GM23338 (cell line): Measurements from ENCODE around the gene ATL2. TPM values are rescaled to one million over a fixed set of nuclear protein-coding genes. Genes with fewer than 3 reads are reported as not detected.

Experiments
- ATAC-seq: fragments of 200-7000 bp; cut with Tn5 transposase; 3 replicates; pipeline ENCODE4 v1.9.1; 2020
- DNase-seq: peaks from one replicate; pipeline ENCODE4 v3.0.0-alpha.2; 2015; ENCODE audit warnings: low spot score
- H2AFZ ChIP-seq: fragments of 200-600 bp; sonication (generic); 2 replicates; pipeline ENCODE4 v1.8.0; 2016; ENCODE audit warnings: antibody characterized with exemption, mild to moderate bottlenecking, moderate library complexity
- H3F3A ChIP-seq: fragments of 200-600 bp; sonication (generic); replicated peaks from 2 replicates; pipeline ENCODE4 v1.8.0; 2017; ENCODE audit warnings: antibody characterized with exemption, mixed run types, low read depth
- H3K27ac ChIP-seq: fragments of 200-600 bp; sonication (generic); 2 replicates; pipeline ENCODE4 v1.6.1; 2016; ENCODE audit warnings: low read depth
- H3K27me3 ChIP-seq: fragments of 200-600 bp; sonication (generic); 2 replicates; pipeline ENCODE4 v1.8.0; 2016; ENCODE audit warnings: mild to moderate bottlenecking, mixed run types, moderate library complexity; ENCODE audit not compliant: insufficient read depth
- H3K36me3 ChIP-seq: fragments of 200-600 bp; sonication (generic); 2 replicates; pipeline ENCODE4 v1.8.0; 2016; ENCODE audit warnings: mild to moderate bottlenecking; ENCODE audit not compliant: insufficient read depth
- H3K4me1 ChIP-seq: fragments of 200-600 bp; sonication (generic); 2 replicates; pipeline ENCODE4 v1.8.0; 2016; ENCODE audit warnings: mild to moderate bottlenecking, moderate library complexity; ENCODE audit not compliant: insufficient read depth
- H3K4me2 ChIP-seq: fragments of 200-600 bp; sonication (generic); 2 replicates; pipeline ENCODE4 v1.7.1; 2017; ENCODE audit warnings: mixed run types
- H3K4me3 ChIP-seq: fragments of 200-600 bp; sonication (generic); 2 replicates; pipeline ENCODE4 v1.6.1; 2016; ENCODE audit warnings: mixed run types
- H3K79me2 ChIP-seq: fragments of 200-600 bp; sonication (generic); replicated peaks from 2 replicates; pipeline ENCODE4 v1.8.0; 2017; ENCODE audit warnings: mild to moderate bottlenecking; ENCODE audit not compliant: insufficient read depth
- H3K9me2 ChIP-seq: fragments of 200-600 bp; sonication (generic); 2 replicates; pipeline ENCODE4 v1.8.0; 2017; ENCODE audit not compliant: insufficient read depth
- H4K20me1 ChIP-seq: fragments of 200-600 bp; sonication (generic); replicated peaks from 2 replicates; pipeline ENCODE4 v1.8.0; 2017; ENCODE audit warnings: mild to moderate bottlenecking; ENCODE audit not compliant: insufficient read depth
- H3K27ac Mint-ChIP-seq: 2 replicates; pipeline ENCODE4 v1.8.0; 2020; ENCODE audit warnings: inconsistent platforms, mild to moderate bottlenecking, moderate library complexity, mixed read lengths
- H3K27me3 Mint-ChIP-seq: 3 replicates; pipeline ENCODE4 v1.8.0; 2022; ENCODE audit warnings: low read depth, mild to moderate bottlenecking, moderate library complexity, mixed read lengths, inconsistent platforms; ENCODE audit not compliant: insufficient read depth, poor library complexity
- H3K36me3 Mint-ChIP-seq: 3 replicates; pipeline ENCODE4 v1.8.0; 2021; ENCODE audit warnings: low read depth, mild to moderate bottlenecking, inconsistent platforms, moderate library complexity, mixed read lengths
- H3K4me1 Mint-ChIP-seq: 3 replicates; pipeline ENCODE4 v1.8.0; 2020; ENCODE audit warnings: mild to moderate bottlenecking, inconsistent platforms, mixed read lengths
- H3K4me3 Mint-ChIP-seq: 3 replicates; pipeline ENCODE4 v1.8.0; 2021; ENCODE audit warnings: moderate library complexity, mild to moderate bottlenecking, inconsistent platforms, mixed read lengths
- H3K9me3 Mint-ChIP-seq: 3 replicates; pipeline ENCODE4 v1.8.0; 2020; ENCODE audit warnings: moderate library complexity, mild to moderate bottlenecking, inconsistent platforms, mixed read lengths
- CREB1 ChIP-seq: fragments of 250-450 bp; sonication (Bioruptor Pico); IDR thresholded peaks from 2 replicates; pipeline ENCODE4 v1.5.0; 2020; ENCODE audit warnings: low read depth, mild to moderate bottlenecking, moderate library complexity
- EZH2 ChIP-seq: fragments of 200-600 bp; sonication (generic); IDR thresholded peaks from one replicate; pipeline ENCODE4 v1.8.0; 2017; ENCODE audit warnings: antibody characterized with exemption, mild to moderate bottlenecking, low read depth; ENCODE audit not compliant: unreplicated experiment
- JUNB ChIP-seq: IDR thresholded peaks from one replicate; pipeline ENCODE4 v1.6.1; 2016; ENCODE audit warnings: antibody characterized with exemption; ENCODE audit not compliant: unreplicated experiment
- NANOG ChIP-seq: IDR thresholded peaks from 2 replicates; pipeline ENCODE4 v1.6.1; 2016; ENCODE audit warnings: antibody characterized with exemption, borderline replicate concordance
- POLR2AphosphoS5 ChIP-seq: IDR thresholded peaks from 2 replicates; pipeline ENCODE4 v1.6.1; 2016; ENCODE audit warnings: antibody characterized with exemption, low read depth
- ZNF114 ChIP-seq: fragments of 250-450 bp; sonication (Bioruptor Pico); IDR thresholded peaks from 2 replicates; pipeline ENCODE4 v1.5.0; 2020; ENCODE audit warnings: mild to moderate bottlenecking, moderate library complexity
- polyA plus RNA-seq: library from polyadenylated mRNA; unstranded; fragments of >200 nt; fragmentation: Nextera tagmentation; extraction: Ambion mirVana; gene quantifications from 2 replicates; pipeline ENCODE4 v1.2.1, GENCODE V29; 2016
- total RNA-seq: library from RNA; depleted of rRNA; stranded (reverse); fragments of >200 nt; shearing (Covaris generic); gene quantifications from 2 replicates; pipeline ENCODE4 v1.2.3, GENCODE V29; 2014
- TF ChIP-seq, protein P1 (sequence below), 2 experiments: fragments of 200-600 bp in 1 of 2; sonication (generic) in 1 of 2; conservative IDR thresholded peaks; 2 replicates each; pipeline versions ENCODE4 v1.5.1 to v1.6.1; 2016 to 2017; ENCODE audit warnings: antibody characterized with exemption in 2 of 2, low read depth in 2 of 2, mild to moderate bottlenecking in 2 of 2, moderate library complexity in 1 of 2
- TF ChIP-seq, protein P2 (sequence below): IDR thresholded peaks from 2 replicates; pipeline ENCODE4 v1.6.1; 2016; ENCODE audit warnings: antibody characterized with exemption
- TF ChIP-seq, protein P3 (sequence below): fragments of 250-450 bp; sonication (Bioruptor Pico); IDR thresholded peaks from 2 replicates; pipeline ENCODE4 v1.5.0; 2020; ENCODE audit warnings: mild to moderate bottlenecking, moderate library complexity

ATL2 gene
- total and polyA plus RNA-seq, 2 experiments from 2014 or later, result 30.2 to 140 TPM

DNA sequence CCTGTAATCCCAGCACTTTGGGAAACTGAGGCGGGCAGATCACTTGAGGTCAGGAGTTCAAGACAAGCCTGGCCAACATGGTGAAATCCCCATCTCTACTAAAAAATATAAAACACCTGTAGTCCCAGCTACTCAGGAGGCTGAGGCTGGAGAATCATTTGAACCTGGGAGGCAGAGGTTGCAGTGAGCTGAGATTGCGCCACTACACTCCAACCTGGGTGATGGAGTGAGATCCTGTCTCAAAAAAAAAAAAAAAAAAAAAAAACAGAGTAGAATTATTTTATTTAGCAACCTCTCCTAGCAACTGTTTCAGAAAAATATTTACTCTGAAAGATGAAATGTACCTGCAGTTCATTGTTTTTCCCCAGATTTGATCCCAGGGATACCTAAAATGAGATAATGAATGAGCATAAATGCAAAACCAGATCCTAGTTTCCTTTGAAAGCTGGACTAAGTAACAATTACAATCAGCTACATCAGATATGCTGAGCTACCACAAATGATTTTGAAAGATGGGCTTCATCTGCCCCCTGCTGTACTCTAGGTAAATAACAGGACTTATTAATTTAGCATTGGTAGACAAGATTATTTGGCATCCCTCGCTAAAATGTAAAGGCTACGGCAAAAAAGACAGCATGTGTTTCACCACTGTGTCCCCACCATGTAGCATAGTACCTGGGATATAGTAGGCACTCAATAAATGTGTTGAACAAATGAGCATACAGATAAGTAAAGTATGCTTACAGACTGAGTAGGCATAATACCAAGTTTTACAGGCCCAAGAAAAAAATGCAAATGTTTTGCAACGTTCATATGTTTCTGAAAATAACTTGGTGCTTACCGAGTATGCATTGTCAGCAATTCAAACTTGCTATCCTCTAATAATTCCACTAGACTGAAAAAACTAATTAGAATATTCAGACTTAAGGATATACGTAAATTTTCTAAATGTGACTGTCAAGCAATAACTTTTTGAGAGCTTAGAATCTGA is 102.5 kb downstream of the ATL2 start:
- peaks cover 36% of the 10 kb centered on the region for H3K4me1 ChIP-seq
- H3K27ac Mint-ChIP-seq, result no peak overlapping the region
- H3K27ac ChIP-seq, result no peak overlapping the region
- H3K79me2 ChIP-seq, result no peaks in the 10 kb centered on the region
- H3K9me3 Mint-ChIP-seq, result peaks cover 7% of the 10 kb centered on the region; the same call in 2 of the 3 replicates
- H3K27me3 Mint-ChIP-seq, result peaks cover 21% of the 10 kb centered on the region
- no peak overlapping the region for H2AFZ ChIP-seq
- no peak for TF ChIP-seq EZH2
- TF ChIP-seq, protein P1, sequence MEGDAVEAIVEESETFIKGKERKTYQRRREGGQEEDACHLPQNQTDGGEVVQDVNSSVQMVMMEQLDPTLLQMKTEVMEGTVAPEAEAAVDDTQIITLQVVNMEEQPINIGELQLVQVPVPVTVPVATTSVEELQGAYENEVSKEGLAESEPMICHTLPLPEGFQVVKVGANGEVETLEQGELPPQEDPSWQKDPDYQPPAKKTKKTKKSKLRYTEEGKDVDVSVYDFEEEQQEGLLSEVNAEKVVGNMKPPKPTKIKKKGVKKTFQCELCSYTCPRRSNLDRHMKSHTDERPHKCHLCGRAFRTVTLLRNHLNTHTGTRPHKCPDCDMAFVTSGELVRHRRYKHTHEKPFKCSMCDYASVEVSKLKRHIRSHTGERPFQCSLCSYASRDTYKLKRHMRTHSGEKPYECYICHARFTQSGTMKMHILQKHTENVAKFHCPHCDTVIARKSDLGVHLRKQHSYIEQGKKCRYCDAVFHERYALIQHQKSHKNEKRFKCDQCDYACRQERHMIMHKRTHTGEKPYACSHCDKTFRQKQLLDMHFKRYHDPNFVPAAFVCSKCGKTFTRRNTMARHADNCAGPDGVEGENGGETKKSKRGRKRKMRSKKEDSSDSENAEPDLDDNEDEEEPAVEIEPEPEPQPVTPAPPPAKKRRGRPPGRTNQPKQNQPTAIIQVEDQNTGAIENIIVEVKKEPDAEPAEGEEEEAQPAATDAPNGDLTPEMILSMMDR (conservative IDR thresholded peaks at IDR 0.05; ENCODE audit: low read depth in 2 of 2), result peak; percentile 67 to 70
- H3K36me3 ChIP-seq, result no peaks in the 10 kb centered on the region
- H3K9me2 ChIP-seq, result no peaks in the 10 kb centered on the region; the same call in 1 of the 2 replicates
- H3K4me1 Mint-ChIP-seq, result peaks cover 36% of the 10 kb centered on the region
- H3K4me3 ChIP-seq, result no peak overlapping the region
- ATAC-seq, result peak; percentile 28; the same call in 2 of the 3 replicates
- peak; percentile 78 for DNase-seq
- no peaks in the 10 kb centered on the region; the same call in 1 of the 2 replicates for H3F3A ChIP-seq
- H3K27me3 ChIP-seq, result peaks cover 7% of the 10 kb centered on the region; the same call in 1 of the 2 replicates
- H3K4me2 ChIP-seq, result no peak overlapping the region
- peaks cover 7% of the 10 kb centered on the region; the same call in 1 of the 3 replicates for H3K36me3 Mint-ChIP-seq
- H3K4me3 Mint-ChIP-seq, result no peak overlapping the region
- H4K20me1 ChIP-seq, result no peaks in the 10 kb centered on the region

DNA sequence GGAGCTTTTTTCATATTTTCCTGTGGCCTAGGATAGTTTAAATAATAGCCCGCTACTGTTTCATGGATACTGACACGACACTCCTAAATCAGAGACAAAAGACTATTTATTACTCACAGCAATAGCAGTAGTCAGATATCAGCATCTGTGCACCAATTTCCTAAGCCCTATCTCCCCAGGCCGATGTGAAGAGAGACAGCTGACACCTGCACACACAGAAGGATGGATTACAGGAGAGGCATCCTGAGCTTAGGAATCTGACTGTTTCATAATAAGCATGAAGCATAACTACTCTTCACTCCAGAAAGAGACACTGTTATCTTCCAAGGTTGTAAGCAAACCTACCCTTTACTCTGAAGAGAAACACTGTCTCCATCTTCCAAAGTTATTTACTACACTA is 105.4 kb downstream of the ATL2 start:
- Histone ChIP-seq H4K20me1 (no peaks in the 10 kb centered on the region), H2AFZ (no peak overlapping the region), H3K4me2 (no peak overlapping the region), H3K36me3 (no peaks in the 10 kb centered on the region), H3F3A (no peaks in the 10 kb centered on the region; the same call in 1 of the 2 replicates), H3K27me3 (no peaks in the 10 kb centered on the region), H3K4me3 (no peak overlapping the region), H3K4me1 (peaks cover 17% of the 10 kb centered on the region), H3K9me2 (0 out of 2 replicates have a peak, but pooled peaks cover 4% of the 10 kb centered on the region), H3K79me2 (no peaks in the 10 kb centered on the region), H3K27ac (no peak overlapping the region)
- DNase-seq, result no peak
- H3K27me3 Mint-ChIP-seq, result peaks cover 9% of the 10 kb centered on the region
- no peak overlapping the region for H3K4me3 Mint-ChIP-seq
- no peak overlapping the region for H3K27ac Mint-ChIP-seq
- H3K36me3 Mint-ChIP-seq, result no peaks in the 10 kb centered on the region
- no peaks in the 10 kb centered on the region for H3K9me3 Mint-ChIP-seq
- peaks cover 12% of the 10 kb centered on the region for H3K4me1 Mint-ChIP-seq
- TF ChIP-seq, protein P2, sequence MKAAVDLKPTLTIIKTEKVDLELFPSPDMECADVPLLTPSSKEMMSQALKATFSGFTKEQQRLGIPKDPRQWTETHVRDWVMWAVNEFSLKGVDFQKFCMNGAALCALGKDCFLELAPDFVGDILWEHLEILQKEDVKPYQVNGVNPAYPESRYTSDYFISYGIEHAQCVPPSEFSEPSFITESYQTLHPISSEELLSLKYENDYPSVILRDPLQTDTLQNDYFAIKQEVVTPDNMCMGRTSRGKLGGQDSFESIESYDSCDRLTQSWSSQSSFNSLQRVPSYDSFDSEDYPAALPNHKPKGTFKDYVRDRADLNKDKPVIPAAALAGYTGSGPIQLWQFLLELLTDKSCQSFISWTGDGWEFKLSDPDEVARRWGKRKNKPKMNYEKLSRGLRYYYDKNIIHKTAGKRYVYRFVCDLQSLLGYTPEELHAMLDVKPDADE, result no peak
- TF ChIP-seq CREB1 (CRISPR knock-in tag) (no peak), NANOG (no peak), ZNF114 (CRISPR knock-in tag) (no peak), POLR2AphosphoS5 (no peak), JUNB (no peak), EZH2 (no peak)
- TF ChIP-seq, protein P3, sequence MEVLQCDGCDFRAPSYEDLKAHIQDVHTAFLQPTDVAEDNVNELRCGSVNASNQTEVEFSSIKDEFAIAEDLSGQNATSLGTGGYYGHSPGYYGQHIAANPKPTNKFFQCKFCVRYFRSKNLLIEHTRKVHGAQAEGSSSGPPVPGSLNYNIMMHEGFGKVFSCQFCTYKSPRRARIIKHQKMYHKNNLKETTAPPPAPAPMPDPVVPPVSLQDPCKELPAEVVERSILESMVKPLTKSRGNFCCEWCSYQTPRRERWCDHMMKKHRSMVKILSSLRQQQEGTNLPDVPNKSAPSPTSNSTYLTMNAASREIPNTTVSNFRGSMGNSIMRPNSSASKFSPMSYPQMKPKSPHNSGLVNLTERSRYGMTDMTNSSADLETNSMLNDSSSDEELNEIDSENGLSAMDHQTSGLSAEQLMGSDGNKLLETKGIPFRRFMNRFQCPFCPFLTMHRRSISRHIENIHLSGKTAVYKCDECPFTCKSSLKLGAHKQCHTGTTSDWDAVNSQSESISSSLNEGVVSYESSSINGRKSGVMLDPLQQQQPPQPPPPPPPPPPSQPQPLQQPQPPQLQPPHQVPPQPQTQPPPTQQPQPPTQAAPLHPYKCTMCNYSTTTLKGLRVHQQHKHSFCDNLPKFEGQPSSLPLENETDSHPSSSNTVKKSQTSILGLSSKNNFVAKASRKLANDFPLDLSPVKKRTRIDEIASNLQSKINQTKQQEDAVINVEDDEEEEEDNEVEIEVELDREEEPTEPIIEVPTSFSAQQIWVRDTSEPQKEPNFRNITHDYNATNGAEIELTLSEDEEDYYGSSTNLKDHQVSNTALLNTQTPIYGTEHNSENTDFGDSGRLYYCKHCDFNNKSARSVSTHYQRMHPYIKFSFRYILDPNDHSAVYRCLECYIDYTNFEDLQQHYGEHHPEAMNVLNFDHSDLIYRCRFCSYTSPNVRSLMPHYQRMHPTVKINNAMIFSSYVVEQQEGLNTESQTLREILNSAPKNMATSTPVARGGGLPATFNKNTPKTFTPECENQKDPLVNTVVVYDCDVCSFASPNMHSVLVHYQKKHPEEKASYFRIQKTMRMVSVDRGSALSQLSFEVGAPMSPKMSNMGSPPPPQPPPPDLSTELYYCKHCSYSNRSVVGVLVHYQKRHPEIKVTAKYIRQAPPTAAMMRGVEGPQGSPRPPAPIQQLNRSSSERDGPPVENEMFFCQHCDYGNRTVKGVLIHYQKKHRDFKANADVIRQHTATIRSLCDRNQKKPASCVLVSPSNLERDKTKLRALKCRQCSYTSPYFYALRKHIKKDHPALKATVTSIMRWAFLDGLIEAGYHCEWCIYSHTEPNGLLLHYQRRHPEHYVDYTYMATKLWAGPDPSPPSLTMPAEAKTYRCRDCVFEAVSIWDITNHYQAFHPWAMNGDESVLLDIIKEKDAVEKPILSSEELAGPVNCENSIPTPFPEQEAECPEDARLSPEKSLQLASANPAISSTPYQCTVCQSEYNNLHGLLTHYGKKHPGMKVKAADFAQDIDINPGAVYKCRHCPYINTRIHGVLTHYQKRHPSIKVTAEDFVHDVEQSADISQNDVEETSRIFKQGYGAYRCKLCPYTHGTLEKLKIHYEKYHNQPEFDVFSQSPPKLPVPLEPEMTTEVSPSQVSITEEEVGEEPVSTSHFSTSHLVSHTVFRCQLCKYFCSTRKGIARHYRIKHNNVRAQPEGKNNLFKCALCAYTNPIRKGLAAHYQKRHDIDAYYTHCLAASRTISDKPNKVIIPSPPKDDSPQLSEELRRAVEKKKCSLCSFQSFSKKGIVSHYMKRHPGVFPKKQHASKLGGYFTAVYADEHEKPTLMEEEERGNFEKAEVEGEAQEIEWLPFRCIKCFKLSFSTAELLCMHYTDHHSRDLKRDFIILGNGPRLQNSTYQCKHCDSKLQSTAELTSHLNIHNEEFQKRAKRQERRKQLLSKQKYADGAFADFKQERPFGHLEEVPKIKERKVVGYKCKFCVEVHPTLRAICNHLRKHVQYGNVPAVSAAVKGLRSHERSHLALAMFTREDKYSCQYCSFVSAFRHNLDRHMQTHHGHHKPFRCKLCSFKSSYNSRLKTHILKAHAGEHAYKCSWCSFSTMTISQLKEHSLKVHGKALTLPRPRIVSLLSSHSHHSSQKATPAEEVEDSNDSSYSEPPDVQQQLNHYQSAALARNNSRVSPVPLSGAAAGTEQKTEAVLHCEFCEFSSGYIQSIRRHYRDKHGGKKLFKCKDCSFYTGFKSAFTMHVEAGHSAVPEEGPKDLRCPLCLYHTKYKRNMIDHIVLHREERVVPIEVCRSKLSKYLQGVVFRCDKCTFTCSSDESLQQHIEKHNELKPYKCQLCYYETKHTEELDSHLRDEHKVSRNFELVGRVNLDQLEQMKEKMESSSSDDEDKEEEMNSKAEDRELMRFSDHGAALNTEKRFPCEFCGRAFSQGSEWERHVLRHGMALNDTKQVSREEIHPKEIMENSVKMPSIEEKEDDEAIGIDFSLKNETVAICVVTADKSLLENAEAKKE (CRISPR knock-in tag), result no peak
- ATAC-seq, result no peak
